Measurements from ENCODE around the gene C4orf46.
A peak's percentile ranks its signal among the peaks of the same experiment; 100 is the strongest.
"Not testable (repeated sequence)": the region's sequence is repeated elsewhere in the genome, so short reads cannot be mapped to it uniquely, and the experiment has no call there.

Gene C4orf46

DNA sequence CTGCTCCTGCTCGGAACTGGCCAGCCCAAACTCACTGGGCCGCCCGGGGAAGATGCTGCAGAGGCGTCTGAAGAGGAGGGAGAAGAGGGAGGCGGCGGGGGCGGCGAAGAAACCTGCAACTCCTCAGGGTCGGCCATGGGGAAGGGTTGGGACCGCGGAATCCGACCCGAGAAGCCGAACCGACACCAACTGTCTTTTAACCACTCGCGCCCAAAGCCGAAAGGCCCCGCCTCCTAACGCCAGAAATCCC is at the start of gene C4orf46:
C4orf46 (minus strand) TSS at position 223 of the 250 bp plus-strand sequence; CDS start at position 137, 86 bp downstream.
- DNase-seq (ENCODE audit: low spot score) = no peak

DNA sequence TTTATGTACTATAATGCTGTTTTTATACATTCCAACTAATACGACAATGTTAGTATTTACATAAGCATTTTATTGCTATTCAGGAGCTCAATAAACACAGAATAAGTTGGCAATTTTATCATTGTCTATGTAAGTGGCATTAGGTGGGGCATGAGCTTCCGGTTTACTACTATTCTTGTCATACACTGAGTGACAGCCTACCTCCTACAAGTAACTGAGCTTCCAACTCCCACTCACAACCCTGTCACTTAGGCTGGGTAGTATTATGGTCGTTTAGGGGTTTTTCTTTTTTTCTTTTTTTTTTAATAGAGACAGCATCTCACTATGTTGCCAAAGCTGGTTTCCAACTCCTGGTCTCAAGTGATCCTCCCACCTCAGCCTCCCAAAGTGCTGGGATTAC is 44.1 kb upstream of the C4orf46 start:
- DNase-seq (ENCODE audit: low spot score) = no peak

DNA sequence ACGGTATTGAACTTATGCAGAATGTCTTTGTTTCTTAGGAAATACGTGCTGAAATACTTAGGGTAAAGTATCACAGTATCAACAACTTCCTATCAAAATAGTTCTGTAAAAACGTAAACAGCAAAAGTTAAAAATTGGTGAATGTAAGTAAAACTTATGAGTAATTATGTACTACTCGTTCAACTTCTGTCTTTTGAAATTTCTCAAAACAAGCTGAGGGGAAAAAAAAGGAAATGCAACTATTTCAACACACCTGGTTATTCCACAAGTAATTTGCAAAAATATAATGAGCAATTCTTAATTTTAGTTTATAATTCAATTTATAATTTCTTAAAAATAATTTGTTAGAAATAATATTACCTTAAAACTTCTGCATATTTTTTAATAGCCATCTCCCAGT is 43.2 kb upstream of the C4orf46 start:
- no peak for DNase-seq (ENCODE audit: low spot score)

DNA sequence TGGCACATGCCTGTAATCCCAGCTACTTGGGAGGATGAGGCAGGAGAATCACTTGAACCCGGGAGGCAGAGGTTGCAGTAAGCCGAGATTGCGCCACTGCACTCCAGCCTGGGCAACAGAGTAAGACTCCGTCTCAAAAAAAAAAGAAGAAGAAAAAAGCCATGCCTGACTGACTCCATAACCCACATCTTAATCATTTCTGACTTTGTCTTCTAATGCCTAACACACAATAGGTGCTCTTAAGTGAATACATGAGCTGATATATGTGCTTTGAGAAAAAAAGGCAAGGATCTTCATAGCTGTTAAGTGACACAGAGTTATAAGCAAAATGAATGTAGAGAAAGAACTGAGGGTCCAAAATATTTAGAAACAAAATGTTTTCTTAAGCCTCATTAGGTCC is 40.9 kb upstream of the C4orf46 start:
- not testable (repeated sequence) for DNase-seq (ENCODE audit: low spot score)

DNA sequence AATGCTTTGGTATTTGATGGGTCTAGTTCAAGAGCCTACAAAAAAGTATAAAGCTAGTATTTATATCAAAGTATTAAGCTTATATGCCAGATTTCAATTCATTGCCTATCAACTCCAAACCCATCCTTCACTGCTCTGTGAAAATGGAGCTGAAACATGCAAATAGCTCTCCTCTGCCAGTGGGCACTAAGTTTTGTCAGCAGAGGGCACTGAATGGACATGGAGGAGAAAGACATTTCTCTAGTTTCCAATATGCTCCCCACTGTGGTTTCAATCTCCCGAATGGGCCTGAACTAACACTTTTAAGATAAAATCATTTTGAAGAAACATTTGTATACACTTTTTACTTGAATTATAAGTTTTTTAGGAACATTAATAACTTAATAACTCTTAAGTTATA is 39.1 kb upstream of the C4orf46 start:
- DNase-seq (ENCODE audit: low spot score) = no peak

DNA sequence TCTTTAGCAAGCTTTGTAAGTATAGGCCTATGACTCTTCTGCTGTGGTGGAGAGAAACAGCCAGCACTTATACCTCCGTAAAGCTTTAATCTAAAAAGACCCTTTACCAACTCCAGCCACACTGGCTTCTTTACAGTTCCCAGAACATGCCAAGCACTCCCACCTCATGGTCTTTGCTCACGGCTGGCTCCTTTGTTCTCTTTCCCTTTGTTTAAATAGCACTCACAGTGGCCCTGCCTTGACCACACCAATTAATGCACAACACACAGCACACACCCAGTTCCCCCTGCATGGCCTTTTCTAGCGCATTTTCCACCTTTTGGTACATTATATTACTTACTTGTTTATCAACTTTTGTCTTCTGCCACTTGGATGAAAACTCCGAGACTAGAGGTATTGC is 32.6 kb upstream of the C4orf46 start:
- DNase-seq (ENCODE audit: low spot score) = no peak

DNA sequence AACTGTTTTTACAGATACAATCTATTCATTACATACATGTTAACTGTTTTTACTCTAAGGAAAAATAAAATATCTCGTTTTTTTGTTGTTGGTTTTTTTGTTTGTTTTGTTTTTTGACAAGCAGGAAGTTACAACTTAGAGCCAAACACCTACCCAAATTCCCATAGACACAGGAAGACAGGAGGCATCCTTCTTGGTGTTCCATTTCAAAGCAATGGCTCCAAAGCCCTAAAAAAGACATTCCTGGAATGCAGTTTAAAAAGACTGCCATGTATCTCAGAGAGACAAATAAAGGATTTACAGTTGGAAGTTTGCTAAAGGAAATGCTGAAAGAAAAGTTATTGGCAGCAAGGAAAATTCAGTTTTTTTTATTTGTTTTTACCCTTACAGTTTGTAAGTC is 17.1 kb upstream of the C4orf46 start:
- no peak for DNase-seq (ENCODE audit: low spot score)

DNA sequence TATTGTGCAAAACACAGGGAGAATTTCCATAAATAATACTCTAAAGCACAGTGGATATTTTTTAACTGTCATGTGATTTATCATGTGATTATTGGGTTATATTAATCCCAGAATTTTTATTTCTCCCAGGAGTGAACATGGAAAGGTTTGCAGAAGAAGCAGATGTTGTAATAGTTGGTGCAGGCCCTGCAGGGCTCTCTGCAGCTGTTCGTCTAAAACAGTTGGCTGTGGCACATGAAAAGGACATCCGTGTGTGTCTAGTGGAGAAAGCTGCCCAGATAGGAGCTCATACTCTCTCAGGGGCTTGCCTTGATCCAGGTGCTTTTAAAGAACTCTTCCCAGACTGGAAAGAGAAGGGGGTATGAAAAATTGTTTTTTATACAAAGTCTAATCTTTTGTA is 10.4 kb upstream of the C4orf46 start:
- DNase-seq (ENCODE audit: low spot score) = no peak

DNA sequence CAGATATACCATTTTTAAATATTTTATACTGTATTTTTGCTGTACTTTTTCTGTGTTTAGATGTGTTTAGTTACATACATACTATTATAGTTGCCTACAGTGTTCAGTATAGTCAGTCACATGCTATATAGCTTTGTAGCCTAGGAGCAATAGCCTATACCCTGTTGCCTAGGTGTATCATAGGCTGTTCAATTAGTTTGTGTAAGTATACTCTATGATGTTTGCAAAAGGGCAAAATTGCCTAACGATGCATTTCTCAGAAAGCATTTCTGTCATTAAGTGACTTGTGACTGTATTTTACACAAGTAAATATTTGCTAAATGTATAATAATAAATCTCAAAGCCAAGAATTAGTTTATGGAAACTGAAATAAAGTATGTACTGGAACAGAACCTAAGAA is 9.9 kb upstream of the C4orf46 start:
- no peak for DNase-seq (ENCODE audit: low spot score)

DNA sequence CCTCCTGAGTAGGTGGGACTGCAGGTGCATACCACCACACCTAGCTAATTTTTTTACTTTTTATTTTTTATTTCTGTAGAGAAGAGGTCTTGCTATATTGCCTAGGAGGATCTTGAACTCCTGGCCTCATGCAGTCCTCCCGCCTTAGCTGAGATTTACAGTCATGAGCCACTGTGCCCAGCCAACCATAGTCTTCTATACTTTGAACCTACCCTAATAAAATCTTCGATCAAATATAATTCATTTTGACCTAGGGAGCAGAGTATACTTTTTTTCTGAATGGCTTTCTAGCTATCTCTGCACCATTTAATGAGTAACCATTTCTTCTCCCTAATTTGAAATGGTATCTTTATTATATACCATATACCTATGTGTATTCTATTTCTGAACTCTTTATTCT is 7.1 kb upstream of the C4orf46 start:
- DNase-seq (ENCODE audit: low spot score) = no peak

DNA sequence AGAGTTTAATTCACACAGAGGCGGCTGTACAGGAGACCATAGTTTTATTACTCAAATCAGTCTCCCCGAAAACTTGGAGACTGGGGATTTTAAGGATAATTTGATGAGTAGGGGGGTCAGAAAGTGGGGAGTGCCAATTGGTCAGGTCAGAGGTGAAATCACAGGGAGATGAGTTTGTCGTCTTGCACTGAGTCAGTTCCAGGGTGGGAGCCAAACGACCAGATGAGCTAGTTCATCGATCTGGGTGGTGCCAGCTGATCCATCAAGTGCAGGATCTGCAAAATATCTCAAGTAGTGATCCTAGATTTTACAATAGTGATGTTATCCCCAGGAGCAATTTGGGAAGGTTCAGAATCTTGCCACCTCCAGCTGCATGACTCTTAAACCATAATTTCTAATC is 4.4 kb upstream of the C4orf46 start:
- DNase-seq (ENCODE audit: low spot score) = no peak

DNA sequence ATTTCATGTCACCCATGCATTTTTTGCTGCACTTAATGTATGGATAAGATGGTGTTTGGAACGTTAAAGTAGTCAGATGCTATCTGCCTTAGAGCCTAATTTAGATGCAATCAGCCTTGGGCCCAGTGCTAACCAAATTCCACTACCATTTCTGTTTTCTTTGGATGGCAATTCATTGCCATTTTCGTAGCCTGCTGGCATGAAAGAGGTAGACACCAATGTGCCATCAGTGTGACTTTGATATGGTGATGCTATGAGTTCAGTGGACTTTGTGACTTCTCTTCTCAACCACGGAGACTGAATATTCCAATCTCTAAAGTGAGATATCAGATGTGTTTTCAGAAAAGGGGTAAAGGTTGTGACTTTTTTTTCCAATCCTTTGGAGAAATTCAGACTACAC is 1.9 kb upstream of the C4orf46 start:
- no peak for DNase-seq (ENCODE audit: low spot score)

DNA sequence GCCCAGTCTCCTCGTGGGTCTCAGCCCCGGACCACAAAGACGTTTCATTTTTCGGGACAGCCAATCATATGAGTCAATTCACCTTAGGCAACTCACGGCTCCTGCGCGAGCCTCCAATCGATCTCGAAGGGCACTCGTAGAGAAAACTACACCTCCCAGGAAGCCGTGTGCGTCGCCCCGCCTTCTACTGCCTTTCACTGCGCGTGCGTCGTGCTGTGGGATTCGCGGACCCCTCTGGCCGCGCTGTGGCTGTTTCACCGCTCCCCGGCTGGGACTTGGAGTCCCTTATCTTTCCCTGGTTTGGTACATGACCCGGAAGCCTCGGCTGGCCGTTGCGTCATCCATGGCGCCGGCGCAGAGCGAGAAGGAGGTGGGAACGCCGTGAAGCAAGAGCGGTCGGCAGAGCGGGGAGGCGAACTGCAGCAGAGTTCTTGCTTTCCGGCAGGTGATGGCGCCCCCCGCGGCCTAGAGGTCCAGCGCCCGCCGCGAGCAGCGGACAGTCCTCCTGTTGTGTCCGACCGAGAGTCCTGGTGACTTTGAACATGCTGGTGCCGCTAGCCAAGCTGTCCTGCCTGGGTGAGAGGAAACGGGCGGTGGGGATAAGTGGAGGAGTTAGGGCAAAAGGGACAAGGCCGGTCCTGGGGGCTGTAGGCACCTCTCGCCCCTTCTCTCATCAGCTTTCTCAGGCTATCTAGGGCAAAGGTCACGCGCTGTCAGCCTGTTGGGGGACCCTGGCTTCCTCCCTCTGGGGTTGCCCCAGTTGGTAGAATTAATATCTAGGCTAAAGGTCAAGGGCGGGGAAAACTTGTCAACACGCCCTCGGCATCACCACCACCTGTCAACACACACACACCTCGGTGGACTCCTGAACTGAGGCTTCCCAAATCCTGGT is 474 bp upstream of the C4orf46 start, which contains the start of gene ETFDH:
ETFDH (plus strand) TSS at position 382 of the 892 bp plus-strand sequence; CDS start at position 543, 161 bp downstream.
- DNase-seq (ENCODE audit: low spot score) = peak; percentile 99

DNA sequence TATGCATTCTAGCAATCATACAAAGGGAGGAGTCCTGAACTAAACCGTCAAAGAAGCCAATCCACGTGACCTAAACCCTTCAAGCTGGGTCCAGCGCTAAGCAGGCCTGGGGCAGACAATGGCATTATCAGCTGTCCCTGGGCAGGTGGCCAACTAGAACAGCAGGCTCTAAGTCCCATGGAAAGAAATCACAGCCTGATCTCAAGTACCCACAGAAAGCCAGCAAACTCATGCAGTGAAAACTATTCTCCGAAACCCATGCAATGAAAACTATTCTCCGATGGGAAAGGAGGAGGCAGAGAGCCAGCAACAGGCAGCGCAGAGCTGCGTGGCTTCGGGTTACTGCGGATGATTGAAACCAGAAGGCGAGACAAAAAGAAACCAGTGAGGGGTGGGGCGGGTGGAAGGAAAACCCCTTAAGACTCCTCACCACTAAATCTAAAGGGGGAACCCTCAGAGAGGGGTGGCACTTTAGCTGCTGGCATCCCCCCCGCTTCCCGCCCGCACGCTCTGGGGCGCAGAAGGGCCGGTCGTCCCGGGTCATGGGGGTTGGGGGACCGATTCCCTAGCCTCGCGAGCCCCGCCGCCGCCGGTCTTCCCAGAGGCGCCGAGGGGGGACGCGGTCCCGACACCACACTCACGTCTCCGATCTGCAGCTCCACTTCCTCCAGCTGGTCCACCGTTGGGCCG is 567 bp downstream of the C4orf46 start:
- DNase-seq (ENCODE audit: low spot score) = peak; percentile 76

DNA sequence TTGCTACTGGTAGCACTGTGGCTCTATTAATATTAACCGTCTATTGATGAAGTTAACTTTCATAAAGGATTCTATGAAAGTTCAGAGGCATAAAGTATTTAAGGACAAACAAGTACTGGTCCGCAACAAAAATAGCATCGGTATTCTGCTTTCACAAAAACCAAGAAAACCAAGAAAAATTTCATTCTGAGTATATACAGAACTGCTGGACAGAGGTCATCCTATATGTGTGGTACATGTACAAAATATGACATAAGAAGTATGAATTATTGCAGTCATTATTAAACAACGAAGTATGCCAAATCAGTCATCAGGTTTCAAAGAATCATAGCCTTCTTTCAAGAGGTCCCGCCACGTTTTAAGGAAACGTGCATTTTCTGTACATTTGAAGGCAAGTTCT is 2.4 kb downstream of the C4orf46 start:
- no peak for DNase-seq (ENCODE audit: low spot score)

DNA sequence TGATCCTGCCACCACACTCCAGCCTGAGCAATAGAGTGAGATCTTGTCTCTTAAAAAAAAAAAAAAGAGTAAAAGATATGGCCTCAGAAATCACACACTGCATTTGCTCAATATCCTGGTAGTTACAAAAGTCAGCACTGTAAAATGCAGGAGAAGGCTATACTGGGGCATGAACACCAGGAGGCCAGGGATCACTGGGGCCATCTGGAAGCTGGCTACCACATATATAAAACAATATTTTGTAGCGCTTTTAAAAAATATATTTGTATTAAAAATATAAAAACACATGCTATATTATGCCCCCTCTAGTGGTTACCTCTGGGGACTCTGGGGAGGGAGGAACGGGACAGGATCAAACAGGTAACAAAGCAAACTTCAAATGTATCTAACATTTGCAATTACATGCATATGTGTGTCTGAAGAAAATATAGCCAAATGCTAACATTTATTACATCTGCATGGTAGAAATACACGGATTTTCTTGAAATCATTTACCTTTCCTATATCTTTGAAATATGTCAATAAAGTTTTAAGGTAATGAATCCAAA is 4.0 kb downstream of the C4orf46 start:
- DNase-seq (ENCODE audit: low spot score) = peak; percentile 36

DNA sequence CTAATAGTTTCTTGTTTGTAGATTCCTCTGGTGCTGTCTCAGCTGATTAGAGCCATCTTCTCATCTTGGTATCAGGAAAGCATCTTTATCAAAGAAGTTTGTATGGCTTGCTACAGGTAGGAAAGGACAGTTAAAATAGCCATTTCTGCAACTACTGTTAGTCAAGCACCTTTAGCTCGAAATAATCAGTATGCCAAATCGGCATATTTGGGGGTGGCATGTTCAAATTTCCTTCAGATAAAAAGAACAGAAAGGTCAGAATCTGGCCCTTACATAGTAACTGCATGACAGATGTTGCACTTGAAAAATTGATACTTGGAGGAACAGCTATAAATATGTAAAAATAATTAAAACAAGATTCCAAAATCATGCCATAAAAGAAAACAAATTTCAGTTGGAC is 4.8 kb downstream of the C4orf46 start:
- DNase-seq (ENCODE audit: low spot score) = no peak

DNA sequence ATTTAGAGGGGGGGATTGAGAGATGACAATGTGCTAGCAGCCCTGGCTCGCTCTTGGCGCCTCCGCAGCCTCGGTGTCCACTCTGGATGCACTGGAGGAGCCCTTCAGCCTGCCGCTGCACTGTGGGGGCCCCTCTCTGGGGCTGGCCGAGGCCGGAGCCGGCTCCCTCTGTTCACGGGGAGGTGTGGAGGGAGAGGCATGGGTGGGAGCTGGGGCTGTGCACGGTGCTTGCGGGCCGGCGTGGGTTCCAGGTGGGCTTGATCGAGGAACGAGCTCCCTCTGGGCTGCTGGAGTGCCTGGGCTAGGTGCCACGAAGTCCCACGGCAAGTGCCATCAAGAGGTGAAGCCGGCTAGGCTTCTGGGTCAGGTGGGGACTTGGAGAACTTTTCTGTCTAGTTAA is 6.9 kb downstream of the C4orf46 start:
- DNase-seq (ENCODE audit: low spot score) = no peak

DNA sequence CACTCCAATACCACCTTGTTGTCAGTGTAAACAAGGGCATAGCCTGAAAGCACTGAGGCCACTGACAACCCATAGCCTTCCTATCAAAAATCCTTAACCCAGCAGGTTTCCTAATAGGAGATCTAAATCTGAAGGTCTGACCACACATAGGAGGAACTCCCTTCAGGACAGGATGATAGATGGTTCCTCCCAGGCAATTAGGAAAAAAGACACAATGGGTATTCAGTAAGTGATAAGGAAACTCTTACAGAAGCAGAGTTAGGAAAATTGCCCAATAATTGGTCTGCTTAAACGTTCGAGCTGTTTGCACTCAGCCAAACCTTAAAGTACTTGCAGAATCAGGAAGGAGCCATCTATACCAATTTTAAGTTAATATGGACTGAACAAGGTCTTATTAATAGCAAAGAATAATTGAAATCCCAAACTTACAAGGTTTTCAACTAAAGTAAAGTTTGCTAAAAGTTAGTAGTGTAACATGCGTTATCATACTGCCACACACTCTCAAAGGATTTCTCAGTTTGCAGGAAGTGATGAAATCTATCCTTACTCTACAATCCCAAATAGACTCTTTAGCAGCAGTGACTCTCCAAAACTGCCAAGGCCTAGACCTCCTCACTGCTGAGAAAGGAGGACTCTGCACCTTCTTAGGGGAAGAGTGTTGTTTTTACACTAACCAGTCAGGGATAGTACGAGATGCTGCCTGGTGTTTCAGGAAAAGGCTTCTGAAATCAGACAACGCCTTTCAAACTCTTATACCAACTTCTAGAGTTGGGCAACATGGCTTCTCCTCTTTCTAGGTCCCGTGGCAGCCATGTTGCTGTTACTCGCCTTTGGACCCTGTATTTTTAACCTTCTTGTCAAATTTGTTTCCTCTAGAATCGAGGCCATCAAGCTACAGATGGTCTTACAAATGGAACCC is 7.7 kb downstream of the C4orf46 start:
- DNase-seq (ENCODE audit: low spot score) = not testable (repeated sequence)

DNA sequence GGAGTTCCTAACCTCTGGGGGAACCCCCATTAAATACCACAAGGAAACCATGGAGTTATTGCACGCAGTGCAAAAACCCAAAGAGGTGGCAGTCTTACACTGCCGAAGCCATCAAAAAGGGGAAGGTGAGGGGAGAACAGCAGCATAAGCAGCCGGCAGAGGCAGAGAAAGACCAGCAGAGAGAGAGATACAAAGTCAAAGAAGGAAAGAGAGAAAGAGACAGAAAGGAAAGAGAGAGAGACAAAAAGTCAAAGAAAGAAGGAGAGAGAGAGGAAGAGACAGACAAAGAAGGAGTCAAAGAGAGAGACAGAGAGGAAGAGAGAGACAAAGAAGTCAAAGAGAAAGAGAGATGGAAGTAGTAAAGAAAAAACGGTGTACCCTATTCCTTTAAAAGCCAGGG is 8.4 kb downstream of the C4orf46 start:
- DNase-seq (ENCODE audit: low spot score) = not testable (repeated sequence)

DNA sequence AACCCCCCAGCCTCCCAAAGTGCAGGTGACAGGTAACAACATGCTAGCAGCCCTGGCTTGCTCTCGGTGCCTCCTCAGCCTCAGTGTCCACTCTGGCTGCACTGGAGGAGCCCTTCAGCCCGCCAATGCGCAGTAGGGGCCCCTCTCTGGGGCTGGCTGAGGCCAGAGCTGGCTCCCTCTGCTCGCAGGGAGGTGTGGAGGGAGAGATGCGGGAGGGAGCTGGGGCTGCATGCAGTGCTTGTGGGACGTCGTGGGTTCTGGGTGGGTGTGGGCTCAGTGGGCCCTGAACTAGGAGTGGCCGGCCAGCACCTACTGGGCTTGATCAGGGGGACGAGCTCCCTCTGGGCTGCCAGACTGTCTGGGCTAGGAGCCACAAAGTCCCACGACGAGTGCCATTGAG is 14.4 kb downstream of the C4orf46 start:
- DNase-seq (ENCODE audit: low spot score) = no peak

DNA sequence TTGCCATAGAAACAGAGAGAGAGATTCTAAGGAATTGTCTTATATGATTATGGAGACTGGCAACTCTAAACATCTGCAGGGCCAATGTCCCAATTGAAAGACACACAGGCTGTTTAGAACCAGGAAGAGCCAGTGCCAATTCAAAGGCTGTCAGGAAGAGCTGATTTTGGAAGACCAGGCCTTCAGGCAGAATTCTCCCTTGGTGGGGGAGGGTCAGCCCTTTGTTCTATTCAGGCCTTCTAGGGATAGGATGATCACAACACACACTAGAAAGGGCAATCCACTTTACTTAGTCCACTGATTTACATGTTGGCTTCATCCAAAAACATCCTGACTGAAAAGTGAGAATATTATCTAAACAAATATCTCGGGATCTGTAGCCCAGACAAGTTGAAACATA is 15.2 kb downstream of the C4orf46 start:
- DNase-seq (ENCODE audit: low spot score) = no peak

Data from kidney capillary endothelial cell (primary cell).